Stimulated activated CD4-positive, alpha-beta T cell treated with anti-CD3 and anti-CD28 coated beads, TNF-alpha, amount 100 ng/mL, for 4 hours (primary cell): ENCODE results near the gene PRDM7.
"Not testable (repeated sequence)": the region's sequence is repeated elsewhere in the genome, so short reads cannot be mapped to it uniquely, and the experiment has no call there.

ENCODE experiments used
- DNase-seq, 3 experiments: peaks; one replicate each; pipeline ENCODE4 v3.0.0-alpha.2; 2020; ENCODE audit warnings: low read depth in 3 of 3

The PRDM7 gene

DNA sequence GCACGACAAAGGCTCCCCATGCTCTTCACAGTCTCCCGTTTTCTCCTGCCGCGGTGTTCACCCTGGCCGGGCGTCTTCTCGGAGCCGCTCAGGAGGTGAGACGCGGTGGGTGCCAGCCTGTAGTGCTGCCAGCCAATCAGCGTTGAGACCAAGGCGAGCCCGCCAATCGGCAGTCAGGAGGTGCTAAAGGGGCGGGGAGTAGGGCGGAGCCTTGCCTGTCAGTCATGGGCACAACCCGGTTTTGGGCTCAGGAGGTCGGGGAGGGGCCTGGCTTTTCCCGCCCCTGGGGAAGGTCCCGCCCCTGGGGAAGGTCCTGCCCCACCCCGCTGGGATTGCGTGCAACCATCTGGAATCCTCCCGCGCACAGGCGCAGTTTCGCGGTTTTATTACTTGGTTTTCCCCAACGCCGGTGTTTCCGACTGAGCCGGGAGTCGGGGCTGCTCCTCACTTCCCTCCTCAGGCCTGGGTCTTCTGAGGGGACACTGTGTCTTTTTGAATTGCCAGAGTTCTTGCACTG is at the start of gene PRDM7:
Gene PRDM7, minus strand, starts transcription at position 92 of the 517 bp plus-strand sequence. CDS start 1,421 bp downstream, outside the sequence.
- DNase-seq, result peak; percentile 93 to 96 (median 96)

- not testable (repeated sequence) for DNase-seq
Observed at GRCh38 chr16:90121846-90122245, 44.7 kb upstream of the PRDM7 start.

DNA sequence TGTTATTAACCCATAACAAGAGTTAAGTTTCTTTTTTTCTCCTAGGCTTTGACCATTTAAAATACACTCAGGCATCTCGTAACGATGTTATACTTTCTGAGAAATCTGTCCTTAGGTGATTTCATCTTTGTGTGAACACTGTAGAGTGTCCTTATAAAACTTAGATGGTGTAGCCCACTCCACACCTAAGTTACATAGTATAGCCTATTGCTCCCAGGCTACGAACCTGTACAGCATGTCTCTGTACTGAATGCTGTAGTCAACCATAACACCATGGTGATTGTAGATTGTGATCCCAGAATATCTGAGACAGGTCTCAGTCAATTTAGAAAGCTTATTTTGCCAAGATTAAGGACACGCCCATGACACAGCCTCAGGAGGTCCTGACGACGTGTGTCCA is 30.5 kb upstream of the PRDM7 start:
- not testable (repeated sequence) for DNase-seq

DNA sequence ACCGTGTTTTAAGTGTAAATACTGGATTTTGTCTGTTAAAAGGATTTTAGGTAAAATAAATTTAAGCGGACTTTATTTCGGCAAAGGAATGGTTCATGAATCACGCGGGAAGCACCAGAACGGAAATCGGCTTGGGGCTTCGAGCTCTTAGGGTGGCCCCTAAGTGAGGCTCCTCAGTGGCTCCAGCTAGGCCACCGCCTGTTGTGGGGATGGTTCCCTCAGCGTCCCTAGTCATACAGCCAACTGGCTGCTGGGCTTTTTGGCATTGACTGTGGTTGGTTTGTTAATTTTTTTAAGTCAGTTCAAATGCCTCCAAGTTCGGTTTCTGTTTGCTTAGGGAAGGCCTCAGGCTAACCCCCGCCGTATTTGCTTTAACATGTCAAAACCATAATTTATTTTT is 29.9 kb upstream of the PRDM7 start:
- not testable (repeated sequence) for DNase-seq

DNA sequence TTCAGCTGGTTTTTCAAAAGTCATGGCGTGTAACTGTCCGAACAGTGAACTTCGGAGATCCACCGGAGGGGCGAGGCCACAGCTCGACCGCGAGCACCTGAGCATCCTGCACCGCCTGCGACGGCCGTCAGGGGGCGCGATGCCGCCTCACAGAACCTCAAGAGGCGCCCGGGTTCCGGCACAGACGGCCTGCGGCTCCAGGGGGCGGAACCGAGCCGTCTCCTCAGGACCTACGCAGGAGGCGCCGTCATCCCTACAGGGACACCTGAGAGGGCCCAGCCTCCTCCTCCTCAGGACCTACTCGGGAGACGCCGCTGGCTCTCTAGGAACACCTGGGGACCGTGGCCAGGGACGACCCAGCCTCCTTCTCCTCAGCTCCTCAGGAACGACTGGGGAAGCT is 29.1 kb upstream of the PRDM7 start:
- DNase-seq, result peak in 2 of 3 experiments; percentile 9 to 36

DNA sequence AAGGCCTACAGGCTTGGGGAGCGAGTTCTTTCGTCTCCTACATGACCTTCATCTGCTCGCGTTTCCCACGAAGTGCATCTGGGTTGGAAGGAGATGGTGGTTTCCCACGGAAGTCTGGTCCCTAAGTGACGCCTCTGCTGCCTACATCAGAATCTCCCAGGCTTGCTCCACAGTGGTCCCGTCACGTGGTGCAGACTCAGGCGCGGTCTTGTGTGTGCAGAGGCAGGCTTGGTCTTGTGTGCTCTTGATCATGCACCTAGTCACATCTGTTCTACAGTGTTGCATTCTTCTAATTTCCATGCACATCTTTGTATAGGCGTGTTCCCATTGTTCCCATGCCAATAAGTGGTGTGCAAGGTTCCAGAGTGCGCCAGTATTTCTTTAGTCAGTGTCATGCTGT is 27.6 kb upstream of the PRDM7 start:
- DNase-seq, result not testable (repeated sequence)

DNA sequence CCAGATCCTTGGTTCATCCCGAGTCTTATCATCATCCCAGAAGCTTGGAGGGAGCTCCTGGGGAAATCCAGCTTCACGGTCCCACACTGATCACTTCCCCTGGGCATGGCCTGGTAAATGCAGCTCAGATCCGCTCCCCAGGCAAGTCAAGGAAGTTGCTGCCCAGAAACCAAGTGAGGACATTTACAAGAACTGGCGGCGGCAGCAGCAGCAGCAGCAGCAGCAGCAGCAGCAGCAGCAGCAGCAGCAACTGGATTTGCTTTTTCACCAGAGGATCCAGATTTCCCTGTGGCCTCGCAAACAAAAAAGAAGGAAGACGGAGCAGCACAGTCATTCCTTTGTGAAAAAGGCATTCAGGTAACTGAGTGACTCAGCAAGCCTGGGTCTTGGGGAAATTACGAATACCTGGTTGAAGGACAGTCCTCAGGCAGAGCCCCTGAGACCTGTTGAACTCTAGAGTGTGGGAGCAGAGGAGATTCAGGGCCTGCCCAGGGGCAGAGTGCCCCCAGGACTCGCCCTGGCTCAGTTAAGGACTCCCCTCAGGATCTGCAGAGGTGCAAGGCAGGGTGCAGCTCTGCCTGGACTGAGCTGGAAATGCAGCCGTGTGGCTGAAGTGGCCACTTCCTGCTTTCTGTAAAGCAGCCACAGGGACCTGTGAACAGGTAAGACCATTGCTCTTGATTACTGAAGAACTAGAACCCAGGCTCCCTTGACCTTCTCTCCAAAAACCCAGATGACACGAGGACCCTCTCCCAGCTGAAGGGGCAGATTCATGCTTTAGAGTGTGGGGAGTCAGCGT is 25.2 kb upstream of the PRDM7 start:
- DNase-seq, result not testable (repeated sequence)

GRCh38 chr16:90101332-90101731 is 24.2 kb upstream of the PRDM7 start:
- not testable (repeated sequence) for DNase-seq

- DNase-seq, result not testable (repeated sequence)
Observed at GRCh38 chr16:90100790-90101189, 23.7 kb upstream of the PRDM7 start.

DNA sequence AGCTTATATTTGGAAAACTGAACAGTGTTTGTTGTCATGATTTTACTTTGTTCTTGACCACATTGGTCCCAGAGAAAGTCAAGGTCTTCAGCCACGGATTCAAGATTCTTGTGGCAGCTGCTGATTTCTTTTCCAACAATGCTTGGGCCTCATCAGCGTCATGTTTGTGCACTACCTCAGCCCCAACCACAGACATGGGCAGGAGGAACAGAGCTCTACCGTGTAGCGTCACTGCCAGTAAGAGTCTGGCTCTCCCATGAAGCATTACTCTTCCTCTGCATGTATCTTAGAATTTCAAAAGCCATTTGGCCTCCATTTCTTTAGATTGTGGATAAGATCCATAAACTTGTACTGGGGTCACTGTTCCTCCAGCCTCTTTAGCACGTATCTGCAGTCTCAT is 23.1 kb upstream of the PRDM7 start:
- not testable (repeated sequence) for DNase-seq

DNA sequence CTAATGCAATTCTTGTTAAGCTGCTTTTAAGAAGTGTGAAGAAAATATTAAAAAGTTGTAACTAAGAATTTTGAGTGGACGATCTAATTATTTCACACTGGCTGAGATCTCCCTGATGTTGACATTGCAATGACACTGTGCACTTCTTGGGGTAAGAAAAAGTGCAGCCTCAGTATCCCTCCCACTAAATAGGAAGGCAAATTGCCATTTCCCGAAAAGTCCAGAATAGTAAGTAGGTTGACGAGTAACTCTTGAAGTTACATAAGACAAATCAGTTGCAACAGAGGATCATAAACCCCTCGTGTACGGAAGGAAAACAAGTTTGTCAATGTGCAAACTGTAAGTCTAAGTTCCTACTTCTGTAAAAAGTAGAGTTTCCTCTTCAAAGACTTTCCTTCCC is 21.8 kb upstream of the PRDM7 start:
- DNase-seq, result not testable (repeated sequence)

DNA sequence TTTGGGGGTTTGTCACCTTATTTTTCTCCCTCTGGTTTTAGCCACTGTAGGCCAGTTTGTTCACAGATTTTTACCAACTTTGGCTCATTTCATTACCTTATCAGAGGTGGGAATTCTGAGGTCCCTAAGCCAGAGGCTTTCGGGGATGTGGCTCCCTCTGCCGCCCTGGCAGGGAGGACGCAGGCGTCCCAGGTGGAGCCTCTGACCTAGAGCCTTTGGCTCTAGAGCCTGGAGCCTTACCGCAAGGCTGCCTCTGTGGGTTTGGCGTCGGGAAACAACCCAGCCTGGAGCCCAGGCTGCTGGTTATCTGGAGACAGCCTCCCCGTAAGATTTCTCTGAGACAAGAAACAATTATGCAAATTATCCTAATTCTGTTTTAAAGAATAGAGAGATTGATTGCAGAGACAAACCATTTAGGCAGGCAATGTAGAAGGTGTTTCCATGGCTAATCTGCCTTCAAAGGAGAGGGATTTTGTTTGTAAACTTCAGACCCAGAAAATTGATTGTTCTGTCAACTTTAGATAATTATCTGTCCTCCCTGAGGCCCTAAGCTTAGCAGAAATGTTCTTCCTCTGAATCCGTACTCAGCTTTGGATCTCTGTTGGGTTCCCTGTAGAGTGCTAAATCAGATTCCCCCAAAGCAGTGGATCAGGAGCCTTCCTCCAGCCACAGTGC is 20.0 kb upstream of the PRDM7 start:
- not testable (repeated sequence) for DNase-seq

- DNase-seq, result not testable (repeated sequence)
Observed at GRCh38 chr16:90094791-90095190, 17.7 kb upstream of the PRDM7 start.

DNA sequence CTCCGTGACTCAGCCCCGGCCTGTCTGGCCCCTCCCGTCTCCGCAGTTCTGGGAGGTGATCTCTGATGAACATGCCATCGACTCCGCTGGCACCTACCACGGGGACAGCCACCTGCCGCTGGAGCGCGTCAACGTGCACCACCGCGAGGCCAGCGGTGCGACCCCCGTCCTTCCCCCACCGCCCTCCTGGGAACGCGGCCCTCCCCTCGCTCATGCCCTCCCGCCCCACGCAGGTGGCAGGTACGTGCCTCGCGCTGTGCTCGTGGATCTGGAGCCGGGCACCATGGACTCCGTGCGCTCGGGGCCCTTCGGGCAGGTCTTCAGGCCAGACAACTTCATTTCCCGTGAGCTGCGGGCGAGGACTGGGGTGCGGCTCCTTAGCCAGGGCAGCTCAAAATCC is 17.2 kb upstream of the PRDM7 start:
- DNase-seq, result not testable (repeated sequence)

DNA sequence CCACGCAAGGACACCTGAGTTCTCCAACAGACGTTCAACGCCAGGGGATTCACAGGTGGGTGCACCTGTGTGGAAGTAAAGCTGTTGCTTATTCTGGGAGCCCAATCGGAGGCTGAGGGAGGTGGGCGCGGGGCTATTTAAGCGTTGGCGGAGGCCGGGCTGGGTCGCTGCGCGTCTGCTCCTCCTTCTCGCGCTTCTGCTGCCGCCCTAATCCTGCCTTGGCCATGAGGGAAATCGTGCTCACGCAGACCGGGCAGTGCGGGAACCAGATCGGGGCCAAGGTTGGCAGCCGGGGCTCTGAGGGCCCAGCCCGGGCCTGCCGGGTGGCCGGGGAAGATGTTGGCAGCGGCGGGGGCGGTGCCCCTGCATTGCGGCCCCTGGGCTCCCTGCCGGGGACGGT is 16.7 kb upstream of the PRDM7 start:
- not testable (repeated sequence) for DNase-seq

DNA sequence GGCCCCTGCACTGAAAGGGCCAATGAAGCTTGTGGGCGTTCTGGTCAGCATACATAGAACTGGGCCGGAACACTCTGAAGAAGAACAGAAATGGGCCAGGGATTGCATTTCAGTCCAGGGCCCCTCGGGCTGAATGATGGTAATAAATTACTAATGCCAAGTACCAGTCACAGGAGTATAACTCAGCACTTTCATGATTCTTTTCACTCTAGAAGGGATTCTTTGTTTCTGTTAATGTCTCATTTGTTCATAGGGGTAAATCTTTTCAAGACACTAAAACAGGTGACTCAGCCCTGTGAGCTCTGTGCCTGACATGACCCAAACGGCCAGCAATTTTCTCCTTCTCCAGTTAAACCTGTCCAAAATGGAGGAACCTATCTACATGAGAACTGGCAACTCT is 15.7 kb upstream of the PRDM7 start:
- not testable (repeated sequence) for DNase-seq

DNA sequence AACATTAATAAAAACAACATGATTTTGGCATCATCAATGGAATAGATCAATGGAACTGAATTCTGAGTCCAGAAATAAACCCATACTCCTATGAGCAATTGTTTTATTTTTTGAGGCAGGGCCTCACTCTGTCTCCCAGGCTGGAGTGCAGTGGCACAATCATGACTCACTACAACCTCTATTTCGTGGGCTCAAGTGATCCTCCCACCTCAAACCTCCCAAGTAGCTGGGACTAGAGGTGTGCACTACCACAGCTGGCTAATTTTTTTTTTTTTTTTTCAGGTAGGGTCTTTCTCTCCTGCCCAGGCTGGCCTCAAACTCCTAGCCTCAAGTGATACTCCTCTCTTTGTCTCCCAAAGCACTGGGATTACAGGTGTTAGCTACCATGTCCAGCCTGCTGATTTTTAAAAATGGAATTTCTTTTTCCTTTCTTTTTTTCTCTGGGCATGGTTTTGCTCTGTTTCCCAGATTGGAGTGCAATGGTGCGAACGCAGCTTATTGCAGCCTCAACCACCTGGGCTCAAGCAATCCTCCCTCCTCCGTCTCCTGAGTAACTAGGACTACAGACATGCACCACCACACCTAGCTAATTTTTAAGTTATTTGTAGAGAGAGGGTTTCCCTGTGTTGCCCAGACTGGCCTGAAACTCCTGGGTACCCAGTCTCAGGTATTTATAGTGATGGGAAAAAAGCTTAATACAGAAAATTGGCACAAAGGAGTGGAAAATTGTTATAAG is 7.3 kb upstream of the PRDM7 start:
- DNase-seq, result no peak

DNA sequence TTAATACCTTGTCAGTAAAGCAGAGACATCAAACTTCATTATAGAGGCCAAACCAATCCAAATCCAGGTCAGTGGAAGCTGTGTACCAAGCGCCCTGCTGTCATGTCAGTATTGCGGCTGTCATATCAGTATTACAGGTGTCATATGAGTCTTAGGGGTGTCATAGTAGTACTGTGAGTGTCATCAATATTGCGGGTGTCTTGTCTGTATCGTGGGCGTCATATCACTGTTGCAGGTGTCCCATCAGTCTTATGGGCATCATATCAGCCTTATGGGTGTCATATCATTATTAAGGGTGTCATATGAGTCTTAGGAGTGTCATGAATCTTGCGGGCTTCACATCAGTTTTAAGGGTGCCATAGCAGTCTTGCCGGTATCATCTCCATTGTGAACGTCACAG is 6.0 kb upstream of the PRDM7 start:
- no peak for DNase-seq

DNA sequence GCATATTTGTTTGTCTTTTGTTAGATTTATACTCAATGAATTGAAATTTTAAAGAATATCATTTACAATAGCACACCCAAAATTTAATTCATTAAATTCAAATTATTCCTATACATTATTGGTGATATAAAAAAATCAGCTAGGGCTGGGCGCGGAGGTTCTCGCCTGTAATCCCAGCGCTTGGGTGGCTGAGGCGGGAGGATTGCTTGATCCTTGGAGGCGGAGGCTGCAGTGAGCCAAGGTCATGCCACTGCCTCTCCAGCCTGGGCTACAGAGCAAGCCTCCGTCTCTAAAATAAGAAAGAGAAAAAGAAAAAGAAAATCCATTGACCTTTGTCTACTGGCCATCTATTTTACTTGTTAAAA is 4.5 kb upstream of the PRDM7 start:
- no peak for DNase-seq

DNA sequence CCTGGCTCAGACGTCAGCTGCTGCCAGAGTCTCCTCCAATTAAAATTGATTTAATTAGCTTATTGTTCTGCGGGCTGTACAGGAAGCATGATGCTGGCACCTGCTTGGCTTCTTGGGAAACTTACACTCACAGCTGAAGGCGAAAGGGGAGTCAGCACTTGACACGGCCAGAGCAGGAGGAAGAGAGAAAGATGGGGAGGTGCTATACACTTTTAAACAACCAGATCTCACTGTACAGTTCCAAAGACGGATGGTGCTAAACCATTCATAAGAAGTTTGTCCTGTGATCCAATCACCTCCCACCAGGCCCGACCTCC is 1.4 kb upstream of the PRDM7 start:
- no peak for DNase-seq

DNA sequence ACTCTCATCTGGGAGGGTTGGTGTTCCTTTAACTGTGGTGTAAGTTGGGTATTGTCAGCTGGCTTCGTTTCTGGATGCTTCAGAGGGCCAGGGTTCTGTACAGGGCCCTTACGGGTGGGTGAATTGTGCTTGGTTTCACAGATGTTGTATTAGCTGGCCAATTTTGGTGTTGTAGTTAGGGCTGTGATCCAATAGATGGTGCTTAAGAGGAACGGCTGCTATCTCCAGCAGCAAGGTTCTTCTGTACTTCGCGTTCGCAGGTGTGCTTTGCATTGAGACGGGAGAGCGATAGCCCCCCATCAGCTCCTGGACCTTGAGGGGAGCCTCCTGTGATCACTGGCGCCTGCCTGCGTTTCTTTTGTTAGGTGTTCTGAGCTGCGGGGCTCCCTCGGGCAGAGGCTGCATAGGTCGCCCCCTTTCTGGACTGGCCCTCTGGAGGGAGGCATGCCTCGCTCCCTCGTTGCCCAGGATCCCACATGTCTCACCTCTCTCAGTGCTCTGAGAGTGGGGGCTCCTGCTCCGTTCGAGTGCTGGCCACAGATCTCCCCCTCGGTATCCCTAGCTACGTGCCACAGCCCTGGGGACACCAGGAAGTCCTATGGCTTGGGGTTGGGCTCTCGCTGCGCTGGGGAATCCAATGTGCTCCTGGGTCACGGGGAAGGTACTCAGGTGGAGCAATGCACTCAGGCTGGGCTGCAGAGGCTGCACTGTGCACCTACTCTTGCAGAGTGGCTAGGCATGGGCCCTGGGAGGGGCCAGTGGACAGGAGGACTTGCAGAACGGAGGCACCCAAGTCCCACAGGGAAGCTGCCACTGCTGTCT is 837 bp upstream of the PRDM7 start:
- DNase-seq, result no peak
